ENCODE measurements around the gene TSPAN9. TPM values are rescaled to one million over a fixed set of nuclear protein-coding genes. Genes with fewer than 3 reads are reported as not detected.

Gene TSPAN9
- total RNA-seq, 2 donors from 2014 or later, result 0.58 to 1.2 TPM

DNA sequence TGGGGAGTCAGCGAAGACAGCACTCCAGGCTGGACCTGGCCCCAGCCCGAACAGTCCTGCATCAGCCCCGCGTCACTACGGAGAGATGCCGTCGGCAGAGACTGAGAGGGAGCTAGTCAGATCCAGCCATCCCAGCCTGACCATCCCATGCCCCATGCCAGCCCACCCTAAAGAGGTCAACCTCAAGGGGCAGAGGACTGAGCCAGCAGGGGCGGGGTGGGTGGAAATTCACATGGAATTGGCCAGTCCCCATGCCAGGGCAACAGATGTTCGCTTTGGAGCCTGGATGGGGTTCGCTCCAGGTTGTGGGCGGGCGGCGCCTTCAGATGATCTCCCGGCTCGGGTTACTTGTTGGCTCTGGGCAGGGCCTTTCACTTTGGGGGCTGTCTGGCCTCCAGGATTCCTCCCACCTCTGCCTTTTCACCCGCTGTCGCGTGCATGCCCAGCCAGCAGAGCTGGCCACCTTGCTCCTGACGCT lies 154.3 kb downstream of the TSPAN9 start:
- no peak overlapping the region for H3K27ac Mint-ChIP-seq
- H3K4me3 Mint-ChIP-seq, result no peak overlapping the region
- no peaks in the 10 kb centered on the region for H3K36me3 Mint-ChIP-seq (ENCODE audit: insufficient read depth in 2 of 2)
- H3K9me3 Mint-ChIP-seq, result peaks cover 0 to 2% of the 10 kb centered on the region in 2 donors
- H3K27me3 Mint-ChIP-seq (ENCODE audit: low read depth), result peaks cover 6% of the 10 kb centered on the region
- no peak for DNase-seq
- no peaks in the 10 kb centered on the region for H3K4me1 Mint-ChIP-seq (ENCODE audit: low read depth)
- no peak for ATAC-seq (replicated peaks in 1 of 2)

DNA sequence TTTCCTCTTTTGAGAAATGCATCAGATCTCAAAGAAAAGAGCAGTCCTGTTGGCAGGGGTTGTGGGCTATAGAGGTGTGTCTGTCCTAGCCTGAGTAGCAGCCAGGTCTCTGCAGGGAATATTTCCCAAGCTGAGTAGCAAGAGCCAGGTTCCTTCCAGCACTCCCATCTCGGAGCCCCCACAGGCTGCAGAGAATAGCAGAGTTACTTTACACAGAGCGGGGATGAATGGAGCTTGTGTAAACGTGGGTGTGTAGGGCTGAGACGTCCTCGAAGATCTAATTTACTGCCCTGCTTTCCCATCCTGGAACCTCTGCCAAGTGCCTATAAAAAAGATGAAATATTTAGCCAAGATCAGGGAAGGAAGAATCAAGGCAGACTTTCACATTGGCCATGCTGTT lies 156.6 kb downstream of the TSPAN9 start:
- H3K9me3 Mint-ChIP-seq, result peaks cover 0 to 2% of the 10 kb centered on the region in 2 donors
- H3K27me3 Mint-ChIP-seq (ENCODE audit: low read depth), result peaks cover under 1% of the 10 kb centered on the region

DNA sequence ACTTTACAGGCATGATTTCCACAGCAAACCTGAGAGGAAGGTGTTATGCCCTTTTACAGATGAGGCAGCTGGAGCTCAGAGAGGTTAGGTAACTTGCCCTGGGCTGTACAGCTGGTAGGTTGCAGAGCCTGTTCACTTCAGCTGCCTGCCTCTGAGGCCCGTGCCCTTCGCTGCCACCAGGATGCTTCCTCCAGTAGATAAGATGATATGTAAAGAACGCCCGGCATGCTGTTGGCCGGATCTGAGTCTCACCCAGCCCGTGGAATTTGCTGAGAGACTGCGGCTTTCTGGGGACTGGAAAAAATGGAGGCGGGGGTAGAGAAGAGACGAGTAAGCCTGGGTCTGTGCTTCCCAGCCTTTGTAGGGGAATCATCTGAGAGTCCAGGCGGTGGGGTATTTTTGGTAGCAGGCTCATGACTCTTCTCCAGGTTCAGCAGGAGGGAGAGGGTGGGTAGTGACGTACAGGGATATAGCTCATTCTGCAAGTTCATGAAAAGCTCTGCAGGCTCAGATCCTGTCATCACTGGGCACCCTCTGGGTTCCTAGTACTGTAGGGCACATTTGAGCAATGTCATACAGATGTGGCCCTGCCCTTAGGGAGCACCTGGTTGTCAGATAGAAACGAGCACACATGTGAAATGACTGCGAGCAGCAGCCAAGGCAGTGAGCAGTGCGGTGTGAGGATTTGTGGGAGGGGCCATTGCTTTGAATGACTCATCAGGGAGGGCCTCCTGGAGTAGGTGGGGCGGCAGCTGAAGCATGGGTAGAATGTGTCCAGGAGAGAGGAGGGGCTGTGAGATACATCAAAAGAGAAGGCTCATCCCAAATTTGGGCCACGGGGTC lies 159.4 kb downstream of the TSPAN9 start:
- H3K27ac Mint-ChIP-seq, result no peak overlapping the region
- no peaks in the 10 kb centered on the region for H3K9me3 Mint-ChIP-seq
- DNase-seq (peak; percentile 25 to 43), ATAC-seq (replicated peaks in 1 of 2) (peak; percentile 73 to 96)
- H3K27me3 Mint-ChIP-seq (ENCODE audit: low read depth), result no peaks in the 10 kb centered on the region
- H3K4me3 Mint-ChIP-seq, result no peak overlapping the region
- no peaks in the 10 kb centered on the region for H3K4me1 Mint-ChIP-seq (ENCODE audit: low read depth)
- no peaks in the 10 kb centered on the region for H3K36me3 Mint-ChIP-seq (ENCODE audit: insufficient read depth in 2 of 2)

More for the DNA sequence above, 156.6 kb downstream of the TSPAN9 start:
- no peak for ATAC-seq (replicated peaks in 1 of 2)
- no peak overlapping the region for H3K4me3 Mint-ChIP-seq
- H3K4me1 Mint-ChIP-seq (ENCODE audit: low read depth), result no peaks in the 10 kb centered on the region
- DNase-seq, result no peak
- H3K27ac Mint-ChIP-seq, result no peak overlapping the region
- no peaks in the 10 kb centered on the region for H3K36me3 Mint-ChIP-seq (ENCODE audit: insufficient read depth in 2 of 2)

DNA sequence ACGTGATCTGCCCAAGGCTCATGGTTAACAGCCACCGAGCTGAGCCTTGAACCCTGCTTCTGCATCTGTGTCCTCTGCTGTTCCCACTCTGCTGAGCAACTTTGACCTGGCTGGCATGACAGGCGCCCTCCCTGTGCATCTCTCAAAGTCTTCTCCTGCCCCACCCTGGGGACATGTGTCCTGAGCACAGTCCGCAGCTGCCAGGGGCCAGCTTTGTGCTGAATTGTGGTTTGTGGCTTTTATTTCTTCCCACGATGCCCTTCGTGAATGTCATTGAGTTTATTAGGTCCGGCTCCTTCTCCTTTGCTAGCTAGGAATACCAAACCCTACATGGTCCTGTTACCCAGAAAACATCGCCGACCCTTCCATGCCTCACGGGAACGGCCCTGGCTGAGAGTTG lies 161.0 kb downstream of the TSPAN9 start:
- H3K4me3 Mint-ChIP-seq, result no peak overlapping the region
- H3K36me3 Mint-ChIP-seq (ENCODE audit: insufficient read depth in 2 of 2), result no peaks in the 10 kb centered on the region
- ATAC-seq (replicated peaks in 1 of 2) (no peak), DNase-seq (no peak)
- H3K9me3 Mint-ChIP-seq, result no peaks in the 10 kb centered on the region
- H3K27me3 Mint-ChIP-seq (ENCODE audit: low read depth), result no peaks in the 10 kb centered on the region
- no peak overlapping the region for H3K27ac Mint-ChIP-seq
- H3K4me1 Mint-ChIP-seq (ENCODE audit: low read depth), result no peaks in the 10 kb centered on the region

DNA sequence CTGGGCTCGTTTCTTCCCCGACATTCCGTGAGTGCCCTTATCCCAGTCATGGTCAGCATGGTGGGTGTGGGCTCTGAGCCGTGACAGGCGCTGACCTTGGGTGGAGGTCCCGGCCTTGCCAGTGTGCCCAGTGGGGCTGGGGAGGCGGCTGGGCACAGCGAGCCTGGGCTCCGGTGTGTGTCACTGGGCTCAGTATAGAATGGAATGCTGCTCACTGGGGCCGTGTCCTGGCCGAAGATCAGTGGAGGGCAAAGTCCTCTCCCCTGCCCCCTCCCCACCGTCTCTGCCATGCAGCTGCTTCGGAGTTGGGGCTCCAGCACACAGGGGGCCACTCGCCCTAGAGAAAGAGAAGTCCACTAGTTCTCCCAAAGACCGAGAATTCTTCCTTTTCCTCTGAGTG lies 164.4 kb downstream of the TSPAN9 start:
- Mint-ChIP-seq H3K27me3 (ENCODE audit: low read depth) (no peaks in the 10 kb centered on the region), H3K36me3 (ENCODE audit: insufficient read depth in 2 of 2) (no peaks in the 10 kb centered on the region), H3K4me1 (ENCODE audit: low read depth) (no peaks in the 10 kb centered on the region), H3K4me3 (no peak overlapping the region), H3K27ac (no peak overlapping the region), H3K9me3 (no peaks in the 10 kb centered on the region)
- DNase-seq (no peak), ATAC-seq (replicated peaks in 1 of 2) (no peak)

DNA sequence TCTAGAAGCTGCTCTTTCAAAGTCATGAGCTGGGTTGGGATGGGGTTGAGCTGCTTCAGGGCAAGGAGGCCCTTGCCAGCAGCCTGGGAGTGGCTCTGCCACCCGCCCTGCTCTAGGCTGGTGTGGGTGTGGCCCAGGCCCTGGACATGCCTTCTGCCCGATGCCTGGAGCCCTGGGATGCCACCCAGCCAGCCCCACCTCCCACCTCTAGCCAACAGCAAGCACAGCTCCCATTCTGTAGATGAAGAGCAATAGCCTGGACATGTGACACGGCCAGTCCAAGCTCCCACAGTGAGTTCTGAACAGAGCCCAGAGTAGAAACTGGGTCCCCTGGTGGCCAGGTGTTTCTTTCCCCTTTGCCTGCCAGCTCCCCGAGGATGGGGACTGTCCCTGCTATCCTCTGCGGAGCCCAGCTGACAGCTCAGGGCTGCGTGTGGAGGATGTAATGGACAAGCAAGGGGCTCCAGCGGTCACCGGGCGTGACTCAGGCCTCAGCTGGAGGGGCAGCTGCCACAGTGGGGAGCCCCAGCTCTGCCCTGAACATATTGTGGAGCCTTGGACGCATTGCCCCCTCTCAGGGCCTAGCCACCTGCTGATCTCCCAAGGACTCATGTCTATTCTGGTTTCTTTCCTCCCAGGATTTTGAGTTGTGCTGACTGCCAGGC lies 165.2 kb downstream of the TSPAN9 start:
- no peak overlapping the region for H3K27ac Mint-ChIP-seq
- H3K27me3 Mint-ChIP-seq (ENCODE audit: low read depth), result no peaks in the 10 kb centered on the region
- ATAC-seq (replicated peaks in 1 of 2) (no peak), DNase-seq (no peak)
- H3K9me3 Mint-ChIP-seq, result no peaks in the 10 kb centered on the region
- H3K36me3 Mint-ChIP-seq (ENCODE audit: insufficient read depth in 2 of 2), result no peaks in the 10 kb centered on the region
- H3K4me1 Mint-ChIP-seq (ENCODE audit: low read depth), result no peaks in the 10 kb centered on the region
- no peak overlapping the region for H3K4me3 Mint-ChIP-seq

DNA sequence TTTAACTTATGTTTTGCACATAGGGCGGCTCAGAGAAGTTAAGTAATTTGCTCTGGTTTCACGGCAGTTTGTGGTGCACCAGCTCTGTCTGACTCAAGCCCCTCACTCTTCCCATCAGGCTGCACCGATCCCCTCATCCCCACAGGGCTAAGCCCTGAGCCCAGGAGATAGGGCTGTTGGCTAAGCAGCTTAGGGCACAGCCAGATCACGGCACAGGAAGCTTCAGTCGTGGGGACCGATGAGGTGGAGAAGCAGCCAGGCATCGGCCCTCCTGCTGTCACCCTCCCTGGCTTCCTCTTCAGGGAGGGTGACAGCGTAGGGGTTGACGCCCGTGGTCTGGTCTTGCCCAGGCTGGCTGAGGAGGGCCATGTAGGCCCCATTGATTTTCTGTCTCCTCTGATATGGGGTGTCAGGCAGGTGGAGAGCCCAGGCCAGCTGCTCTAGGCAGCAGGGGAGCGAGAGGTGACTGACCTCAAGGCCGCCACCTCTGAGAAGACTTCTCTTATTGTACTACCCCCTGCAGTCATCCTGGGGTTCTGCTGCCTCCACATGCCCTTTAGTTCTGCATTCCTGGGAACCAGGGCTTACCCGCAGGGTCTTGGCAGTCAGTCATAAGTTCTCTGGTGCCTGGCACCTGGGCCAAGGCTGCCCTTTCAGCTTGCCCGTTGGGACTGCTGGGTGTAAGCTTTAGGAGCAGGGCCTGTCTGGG lies 166.4 kb downstream of the TSPAN9 start:
- DNase-seq (no peak), ATAC-seq (replicated peaks in 1 of 2) (no peak)
- H3K4me3 Mint-ChIP-seq, result no peak overlapping the region
- no peaks in the 10 kb centered on the region for H3K9me3 Mint-ChIP-seq
- no peaks in the 10 kb centered on the region for H3K36me3 Mint-ChIP-seq (ENCODE audit: insufficient read depth in 2 of 2)
- H3K4me1 Mint-ChIP-seq (ENCODE audit: low read depth), result no peaks in the 10 kb centered on the region
- H3K27me3 Mint-ChIP-seq (ENCODE audit: low read depth), result no peaks in the 10 kb centered on the region
- no peak overlapping the region for H3K27ac Mint-ChIP-seq

DNA sequence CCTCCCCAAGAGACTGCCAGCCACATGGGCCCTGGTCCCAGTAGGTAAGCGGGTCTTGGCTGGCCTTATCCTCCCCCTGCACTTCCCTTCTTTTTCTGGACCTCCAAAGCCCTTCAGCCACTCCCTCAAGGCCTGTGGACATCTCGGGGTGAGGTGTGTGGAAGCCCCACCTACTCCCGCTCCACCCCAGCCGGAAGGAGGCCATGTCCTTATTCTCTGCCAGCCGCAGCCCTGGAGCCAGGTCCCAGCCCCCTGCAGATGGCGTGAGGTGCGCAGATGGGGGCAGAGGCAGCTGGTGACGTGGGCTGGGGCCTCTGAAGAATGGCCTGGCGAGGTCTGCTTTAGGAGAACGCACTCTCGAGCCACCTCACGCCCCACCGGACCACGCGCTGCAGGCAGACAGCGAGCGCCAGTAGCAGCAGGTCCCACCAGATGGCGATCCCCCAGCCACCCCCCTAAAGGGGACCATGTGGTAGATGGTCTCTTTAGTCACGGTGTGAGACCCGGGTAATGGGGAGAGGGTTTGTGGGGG lies 167.1 kb downstream of the TSPAN9 start:
- no peaks in the 10 kb centered on the region for H3K36me3 Mint-ChIP-seq (ENCODE audit: insufficient read depth in 2 of 2)
- DNase-seq (no peak), ATAC-seq (replicated peaks in 1 of 2) (no peak)
- peaks cover 4% of the 10 kb centered on the region for H3K27me3 Mint-ChIP-seq (ENCODE audit: low read depth)
- H3K27ac Mint-ChIP-seq, result no peak overlapping the region
- no peak overlapping the region for H3K4me3 Mint-ChIP-seq
- H3K9me3 Mint-ChIP-seq, result no peaks in the 10 kb centered on the region
- peaks cover 4% of the 10 kb centered on the region for H3K4me1 Mint-ChIP-seq (ENCODE audit: low read depth)

DNA sequence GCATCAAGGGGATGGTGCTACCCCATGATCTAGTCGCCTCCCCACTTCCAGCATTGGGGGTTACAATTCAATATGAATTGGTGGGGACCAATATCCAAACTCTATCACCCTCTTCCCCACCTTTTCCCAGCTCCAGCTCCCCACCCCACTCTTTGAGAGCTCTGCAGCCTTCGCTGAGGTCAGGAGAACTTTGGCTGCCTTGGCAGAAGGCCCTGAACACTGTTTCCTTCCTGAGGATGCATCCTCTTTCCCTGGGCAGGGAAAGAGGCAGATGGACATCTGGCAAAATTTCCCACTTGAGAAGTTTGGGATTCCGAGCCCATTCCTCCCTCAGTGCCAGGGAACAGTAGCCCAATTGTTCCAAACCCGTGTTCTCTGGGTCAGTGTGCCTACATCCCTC lies 169.1 kb downstream of the TSPAN9 start:
- Mint-ChIP-seq H3K36me3 (ENCODE audit: insufficient read depth in 2 of 2) (no peaks in the 10 kb centered on the region), H3K4me1 (ENCODE audit: low read depth) (peaks cover 5% of the 10 kb centered on the region), H3K27ac (no peak overlapping the region), H3K27me3 (ENCODE audit: low read depth) (peaks cover 7% of the 10 kb centered on the region), H3K9me3 (no peaks in the 10 kb centered on the region), H3K4me3 (no peak overlapping the region)
- DNase-seq (no peak), ATAC-seq (replicated peaks in 1 of 2) (no peak)

DNA sequence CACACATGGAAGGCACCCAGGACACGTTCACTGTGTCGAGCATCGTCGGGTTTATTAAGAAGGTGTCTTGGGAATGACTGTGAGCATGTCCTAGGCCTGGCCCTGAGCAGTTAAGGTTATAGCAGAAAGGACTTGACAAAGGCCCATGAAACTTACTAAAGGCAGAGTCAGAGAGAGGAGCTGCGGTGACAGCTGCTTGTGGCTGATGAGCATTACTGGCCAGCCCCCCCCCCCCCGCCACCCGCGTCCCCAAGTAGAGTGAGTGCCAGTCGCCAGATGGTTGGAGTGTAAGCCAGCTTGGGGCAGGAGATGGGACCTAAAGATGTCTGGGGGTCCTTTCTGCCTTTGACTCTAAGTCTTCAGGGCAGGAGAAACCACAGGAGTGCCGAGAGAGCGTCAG lies 169.9 kb downstream of the TSPAN9 start:
- H3K27me3 Mint-ChIP-seq (ENCODE audit: low read depth), result peaks cover 7% of the 10 kb centered on the region

DNA sequence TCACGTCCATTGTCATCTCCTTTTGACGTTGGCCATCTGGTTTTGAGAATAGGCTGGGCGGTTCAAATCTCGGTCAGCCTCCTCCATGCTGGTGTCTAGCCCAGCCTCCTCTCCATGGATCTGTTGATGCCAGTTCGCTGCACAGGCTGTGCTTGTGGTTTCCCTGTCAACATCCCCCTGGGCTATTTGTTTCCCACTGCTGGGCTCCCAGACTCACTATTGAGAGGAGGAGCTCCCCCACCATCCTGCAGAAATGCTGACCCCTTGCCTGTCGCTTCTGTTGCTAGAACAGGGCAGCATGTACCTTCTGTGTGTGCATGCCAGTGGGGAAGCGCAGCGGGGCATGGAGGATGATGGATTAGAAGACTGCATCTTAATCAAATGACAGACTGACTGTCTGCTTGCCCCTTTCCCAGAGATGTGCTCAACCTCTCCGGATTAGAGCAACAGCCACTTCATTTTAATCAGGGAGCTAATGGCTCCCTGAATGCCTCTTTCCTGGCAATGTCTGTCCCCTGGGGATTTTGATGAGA lies 170.5 kb downstream of the TSPAN9 start:
- H3K36me3 Mint-ChIP-seq (ENCODE audit: insufficient read depth in 2 of 2), result no peaks in the 10 kb centered on the region
- no peak for ATAC-seq (replicated peaks in 1 of 2)
- H3K4me3 Mint-ChIP-seq, result no peak overlapping the region
- DNase-seq, result no peak
- H3K27me3 Mint-ChIP-seq (ENCODE audit: low read depth), result peaks cover 7% of the 10 kb centered on the region
- peaks cover 5% of the 10 kb centered on the region for H3K4me1 Mint-ChIP-seq (ENCODE audit: low read depth)
- H3K9me3 Mint-ChIP-seq, result no peaks in the 10 kb centered on the region
- no peak overlapping the region for H3K27ac Mint-ChIP-seq

More for the DNA sequence above, 169.9 kb downstream of the TSPAN9 start:
- Mint-ChIP-seq H3K4me1 (ENCODE audit: low read depth) (peaks cover 5% of the 10 kb centered on the region), H3K9me3 (no peaks in the 10 kb centered on the region), H3K27ac (no peak overlapping the region), H3K4me3 (no peak overlapping the region), H3K36me3 (ENCODE audit: insufficient read depth in 2 of 2) (no peaks in the 10 kb centered on the region)
- DNase-seq, result no peak
- ATAC-seq (replicated peaks in 1 of 2), result no peak

DNA sequence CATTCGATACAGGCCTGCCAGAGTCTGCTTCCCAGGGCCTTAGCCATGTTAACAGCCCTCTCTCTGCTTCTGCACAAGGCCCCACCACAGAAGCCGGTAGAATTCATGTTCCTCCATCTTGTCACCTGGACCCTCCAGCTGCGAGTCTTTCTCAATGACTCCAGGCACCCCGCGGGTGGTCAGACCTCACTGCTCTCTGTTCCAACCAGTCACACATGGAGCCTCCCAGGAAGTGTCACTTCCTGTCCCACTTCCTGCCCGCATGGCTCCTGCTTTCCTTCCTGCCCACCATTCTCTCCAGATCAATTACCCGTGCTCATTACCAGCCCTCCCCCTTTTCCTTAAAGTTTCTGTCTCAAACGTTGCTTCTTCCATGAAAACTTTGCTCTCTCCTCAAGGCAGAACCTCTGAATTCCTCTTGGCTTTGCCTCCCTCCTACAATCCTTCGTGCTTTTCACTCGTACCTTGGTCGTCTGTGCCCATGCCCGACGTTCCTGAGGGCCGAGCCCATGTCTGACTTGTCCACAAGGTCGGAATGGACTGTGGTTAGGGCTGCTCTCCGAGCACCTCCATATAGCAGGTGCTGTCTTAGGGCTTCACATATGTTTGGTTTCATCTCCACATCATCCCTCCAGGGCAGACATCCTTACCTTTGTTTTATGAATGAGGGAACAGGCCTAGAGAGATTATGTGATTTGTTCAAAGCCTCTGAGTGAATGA lies 172.1 kb downstream of the TSPAN9 start:
- no peak for ATAC-seq (replicated peaks in 1 of 2)
- Mint-ChIP-seq H3K4me3 (no peak overlapping the region), H3K4me1 (ENCODE audit: low read depth) (peaks cover 5% of the 10 kb centered on the region), H3K36me3 (ENCODE audit: insufficient read depth in 2 of 2) (no peaks in the 10 kb centered on the region), H3K27ac (no peak overlapping the region), H3K27me3 (ENCODE audit: low read depth) (peaks cover 7% of the 10 kb centered on the region), H3K9me3 (no peaks in the 10 kb centered on the region)
- no peak for DNase-seq

All from activated T-cell treated with anti-CD3 and anti-CD28 coated beads, Interleukin-2, amount 50 U/mL, for 72 hours (primary cell).